ENCODE data around the gene TTC19.
"Not testable (repeated sequence)": the region's sequence is repeated elsewhere in the genome, so short reads cannot be mapped to it uniquely, and the experiment has no call there.

The TTC19 gene

DNA sequence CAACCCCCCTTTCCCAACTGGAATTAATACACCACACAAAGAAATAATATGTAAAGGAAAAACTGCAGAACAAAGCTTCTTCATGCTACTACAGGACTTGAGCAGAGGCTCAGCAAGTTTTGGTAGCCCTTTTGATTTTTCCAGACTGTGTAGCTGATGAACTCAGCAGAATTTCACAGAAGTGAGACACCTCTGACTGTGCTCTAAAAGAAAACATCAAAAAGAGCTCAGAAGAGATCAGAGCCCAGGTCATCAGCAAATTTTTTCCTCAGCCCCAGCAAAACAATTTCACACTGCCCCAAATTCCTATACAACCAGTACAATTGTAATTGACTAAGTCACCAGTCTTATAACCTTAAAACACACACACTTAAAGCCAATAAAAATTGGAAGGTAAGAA, 38.0 kb downstream of the TTC19 start:
- Histone ChIP-seq H3K4me3 (ENCODE audit: low read depth in 1 of 2, low read length in 2 of 2) (no peak overlapping the region), H3K9me3 (ENCODE audit: control insufficient read depth in 1 of 2, low read length in 2 of 2) (no peaks in the 10 kb centered on the region), H3K27me3 (ENCODE audit: low read depth, low read length) (no peaks in the 10 kb centered on the region), H3K4me1 (ENCODE audit: control insufficient read depth in 1 of 2, insufficient read depth in 2 of 2, low read length in 2 of 2) (no peaks in the 10 kb centered on the region), H3K36me3 (ENCODE audit: control insufficient read depth in 1 of 2, insufficient read depth in 2 of 2, low read length in 2 of 2) (peaks cover 54 to 76% of the 10 kb centered on the region in 2 donors), H3K27ac (ENCODE audit: low read length) (no peak overlapping the region)

GRCh38 chr17:16040710-16041251, 41.2 kb downstream of the TTC19 start:
- peaks cover 49 to 58% of the 10 kb centered on the region in 2 donors for H3K36me3 ChIP-seq (ENCODE audit: control insufficient read depth in 1 of 2, insufficient read depth in 2 of 2, low read length in 2 of 2)
- H3K4me3 ChIP-seq (ENCODE audit: low read depth in 1 of 2, low read length in 2 of 2): no peak overlapping the region
- no peaks in the 10 kb centered on the region for H3K4me1 ChIP-seq (ENCODE audit: control insufficient read depth in 1 of 2, insufficient read depth in 2 of 2, low read length in 2 of 2)
- no peaks in the 10 kb centered on the region for H3K27me3 ChIP-seq (ENCODE audit: low read depth, low read length)
- no peak overlapping the region for H3K27ac ChIP-seq (ENCODE audit: low read length)
- H3K9me3 ChIP-seq (ENCODE audit: control insufficient read depth in 1 of 2, low read length in 2 of 2): no peaks in the 10 kb centered on the region

- Histone ChIP-seq H3K4me3 (ENCODE audit: low read depth in 1 of 2, low read length in 2 of 2) (no peak overlapping the region), H3K4me1 (ENCODE audit: control insufficient read depth in 1 of 2, insufficient read depth in 2 of 2, low read length in 2 of 2) (no peaks in the 10 kb centered on the region), H3K27me3 (ENCODE audit: low read depth, low read length) (no peaks in the 10 kb centered on the region), H3K36me3 (ENCODE audit: control insufficient read depth in 1 of 2, insufficient read depth in 2 of 2, low read length in 2 of 2) (peaks cover 42 to 59% of the 10 kb centered on the region in 2 donors), H3K9me3 (ENCODE audit: control insufficient read depth in 1 of 2, low read length in 2 of 2) (no peaks in the 10 kb centered on the region), H3K27ac (ENCODE audit: low read length) (no peak overlapping the region)
Observed at GRCh38 chr17:16044487-16044886, 44.9 kb downstream of the TTC19 start.

GRCh38 chr17:16046966-16047365, 47.3 kb downstream of the TTC19 start:
- Histone ChIP-seq H3K4me3 (ENCODE audit: low read depth in 1 of 2, low read length in 2 of 2) (no peak overlapping the region), H3K4me1 (ENCODE audit: control insufficient read depth in 1 of 2, insufficient read depth in 2 of 2, low read length in 2 of 2) (no peaks in the 10 kb centered on the region), H3K27me3 (ENCODE audit: low read depth, low read length) (no peaks in the 10 kb centered on the region), H3K9me3 (ENCODE audit: control insufficient read depth in 1 of 2, low read length in 2 of 2) (no peaks in the 10 kb centered on the region), H3K27ac (ENCODE audit: low read length) (no peak overlapping the region), H3K36me3 (ENCODE audit: control insufficient read depth in 1 of 2, insufficient read depth in 2 of 2, low read length in 2 of 2) (peaks cover 40 to 58% of the 10 kb centered on the region in 2 donors)

GRCh38 chr17:16048811-16049449, 49.3 kb downstream of the TTC19 start:
- no peaks in the 10 kb centered on the region for H3K27me3 ChIP-seq (ENCODE audit: low read depth, low read length)
- H3K36me3 ChIP-seq (ENCODE audit: control insufficient read depth in 1 of 2, insufficient read depth in 2 of 2, low read length in 2 of 2): peaks cover 29 to 61% of the 10 kb centered on the region in 2 donors
- no peak overlapping the region for H3K27ac ChIP-seq (ENCODE audit: low read length)
- no peaks in the 10 kb centered on the region for H3K4me1 ChIP-seq (ENCODE audit: control insufficient read depth in 1 of 2, insufficient read depth in 2 of 2, low read length in 2 of 2)
- no peak overlapping the region for H3K4me3 ChIP-seq (ENCODE audit: low read depth in 1 of 2, low read length in 2 of 2)
- no peaks in the 10 kb centered on the region for H3K9me3 ChIP-seq (ENCODE audit: control insufficient read depth in 1 of 2, low read length in 2 of 2)

DNA sequence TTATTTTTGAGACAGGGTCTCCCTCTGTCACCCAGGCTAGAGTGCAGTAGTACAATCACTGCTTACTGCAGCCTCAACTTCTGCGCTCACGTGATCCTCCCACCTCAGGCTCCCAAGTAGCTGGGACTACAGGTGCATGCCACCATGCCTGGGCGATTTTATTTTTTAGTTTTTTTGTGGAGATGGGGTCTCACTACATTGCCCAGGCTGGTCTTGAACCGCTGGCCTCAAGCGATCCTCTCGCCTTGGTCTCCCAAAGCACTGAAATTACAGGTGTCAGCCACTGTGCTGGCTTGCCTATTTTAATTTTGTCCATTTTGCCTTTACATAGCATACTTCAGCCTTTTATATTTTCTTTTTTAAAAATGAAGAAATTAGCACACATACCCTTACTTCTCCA, 51.2 kb downstream of the TTC19 start:
- no peaks in the 10 kb centered on the region for H3K27me3 ChIP-seq (ENCODE audit: low read depth, low read length)
- H3K36me3 ChIP-seq (ENCODE audit: control insufficient read depth in 1 of 2, insufficient read depth in 2 of 2, low read length in 2 of 2): peaks cover 24 to 64% of the 10 kb centered on the region in 2 donors
- no peak overlapping the region for H3K4me3 ChIP-seq (ENCODE audit: low read depth in 1 of 2, low read length in 2 of 2)
- H3K9me3 ChIP-seq (ENCODE audit: control insufficient read depth in 1 of 2, low read length in 2 of 2): no peaks in the 10 kb centered on the region
- H3K27ac ChIP-seq (ENCODE audit: low read length): no peak overlapping the region
- H3K4me1 ChIP-seq (ENCODE audit: control insufficient read depth in 1 of 2, insufficient read depth in 2 of 2, low read length in 2 of 2): no peaks in the 10 kb centered on the region

DNA sequence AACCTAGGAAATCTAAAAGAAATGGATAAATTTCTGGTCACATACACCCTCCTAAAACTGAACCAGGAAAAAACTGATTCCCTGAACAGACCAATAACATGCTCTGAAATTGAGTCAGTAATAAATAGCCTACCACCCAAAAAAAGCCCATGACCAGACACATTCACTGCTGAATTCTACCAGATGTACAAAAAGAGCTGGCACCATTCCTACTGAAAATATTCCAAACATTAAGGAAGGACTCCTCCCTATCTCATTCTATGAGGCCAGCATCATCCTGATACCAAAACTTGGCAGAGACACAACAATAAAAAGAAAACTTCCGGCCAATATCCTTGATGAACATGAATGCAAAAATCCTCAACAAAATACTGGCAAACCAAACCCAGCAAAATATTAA, 52.9 kb downstream of the TTC19 start:
- peaks cover 20 to 66% of the 10 kb centered on the region in 2 donors for H3K36me3 ChIP-seq (ENCODE audit: control insufficient read depth in 1 of 2, insufficient read depth in 2 of 2, low read length in 2 of 2)
- no peaks in the 10 kb centered on the region for H3K27me3 ChIP-seq (ENCODE audit: low read depth, low read length)
- no peak overlapping the region for H3K27ac ChIP-seq (ENCODE audit: low read length)
- H3K4me1 ChIP-seq (ENCODE audit: control insufficient read depth in 1 of 2, insufficient read depth in 2 of 2, low read length in 2 of 2): no peaks in the 10 kb centered on the region
- no peak overlapping the region for H3K4me3 ChIP-seq (ENCODE audit: low read depth in 1 of 2, low read length in 2 of 2)
- no peaks in the 10 kb centered on the region for H3K9me3 ChIP-seq (ENCODE audit: control insufficient read depth in 1 of 2, low read length in 2 of 2)

DNA sequence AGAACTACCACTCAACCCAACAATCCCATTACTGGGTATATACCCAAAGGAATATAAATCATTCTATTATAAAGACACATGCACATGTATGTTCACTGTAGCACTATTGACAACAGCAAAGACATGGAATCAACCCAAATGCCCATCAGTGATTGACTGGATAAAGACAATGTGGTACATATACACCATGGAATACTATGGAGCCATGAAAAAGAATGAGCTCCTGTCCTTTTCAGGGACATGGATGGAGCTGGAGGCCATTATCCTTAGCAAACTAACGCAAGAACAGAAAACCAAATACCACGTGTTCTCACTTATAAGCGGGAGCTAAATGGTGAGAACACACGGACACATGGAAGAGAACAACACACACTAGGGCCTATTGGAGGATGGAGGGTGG, 55.5 kb downstream of the TTC19 start:
- H3K36me3 ChIP-seq (ENCODE audit: control insufficient read depth in 1 of 2, insufficient read depth in 2 of 2, low read length in 2 of 2): peaks cover 19 to 55% of the 10 kb centered on the region in 2 donors
- not testable (repeated sequence) for H3K9me3 ChIP-seq (ENCODE audit: control insufficient read depth in 1 of 2, low read length in 2 of 2); H3K27me3 ChIP-seq (ENCODE audit: low read depth, low read length); H3K4me1 ChIP-seq (ENCODE audit: control insufficient read depth in 1 of 2, insufficient read depth in 2 of 2, low read length in 2 of 2); H3K27ac ChIP-seq (ENCODE audit: low read length); H3K4me3 ChIP-seq (ENCODE audit: low read depth in 1 of 2, low read length in 2 of 2)

DNA sequence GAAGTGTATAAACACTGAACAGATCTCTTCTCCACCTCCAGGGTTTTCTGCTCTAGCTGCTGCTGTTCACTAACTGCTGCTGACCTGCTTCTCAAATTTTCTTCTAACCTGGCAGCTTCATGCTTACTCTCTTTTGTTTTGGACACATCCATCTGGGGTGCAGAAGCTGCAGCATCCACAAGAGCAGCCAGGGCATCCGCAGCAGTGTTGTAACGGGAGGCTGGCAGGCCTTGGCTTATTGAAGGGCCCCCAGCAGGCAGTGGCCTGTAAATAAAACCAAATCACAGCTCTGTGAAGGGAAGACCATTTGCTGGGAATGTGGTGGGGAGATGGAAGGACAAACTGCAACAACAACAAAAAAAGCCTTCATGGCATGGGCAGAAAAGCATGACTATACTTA, 62.0 kb downstream of the TTC19 start:
- Histone ChIP-seq H3K4me3 (ENCODE audit: low read depth in 1 of 2, low read length in 2 of 2) (no peak overlapping the region), H3K27me3 (ENCODE audit: low read depth, low read length) (no peaks in the 10 kb centered on the region), H3K27ac (ENCODE audit: low read length) (no peak overlapping the region), H3K4me1 (ENCODE audit: control insufficient read depth in 1 of 2, insufficient read depth in 2 of 2, low read length in 2 of 2) (peaks cover 0 to under 1% of the 10 kb centered on the region in 2 donors), H3K9me3 (ENCODE audit: control insufficient read depth in 1 of 2, low read length in 2 of 2) (no peaks in the 10 kb centered on the region), H3K36me3 (ENCODE audit: control insufficient read depth in 1 of 2, insufficient read depth in 2 of 2, low read length in 2 of 2) (peaks cover 63% of the 10 kb centered on the region in 2 donors)

- Histone ChIP-seq H3K36me3 (ENCODE audit: control insufficient read depth in 1 of 2, insufficient read depth in 2 of 2, low read length in 2 of 2) (peaks cover 69 to 78% of the 10 kb centered on the region in 2 donors), H3K4me3 (ENCODE audit: low read depth in 1 of 2, low read length in 2 of 2) (no peak overlapping the region)
Observed at GRCh38 chr17:16066125-16066524, 66.5 kb downstream of the TTC19 start.

GRCh38 chr17:16068323-16068722, 68.7 kb downstream of the TTC19 start:
- Histone ChIP-seq H3K4me1 (ENCODE audit: control insufficient read depth in 1 of 2, insufficient read depth in 2 of 2, low read length in 2 of 2) (peaks cover 0 to 17% of the 10 kb centered on the region in 2 donors), H3K36me3 (ENCODE audit: control insufficient read depth in 1 of 2, insufficient read depth in 2 of 2, low read length in 2 of 2) (peaks cover 62 to 64% of the 10 kb centered on the region in 2 donors), H3K4me3 (ENCODE audit: low read depth in 1 of 2, low read length in 2 of 2) (no peak overlapping the region), H3K27me3 (ENCODE audit: low read depth, low read length) (no peaks in the 10 kb centered on the region), H3K27ac (ENCODE audit: low read length) (no peak overlapping the region), H3K9me3 (ENCODE audit: control insufficient read depth in 1 of 2, low read length in 2 of 2) (no peaks in the 10 kb centered on the region)

More at GRCh38 chr17:16066125-16066524, 66.5 kb downstream of the TTC19 start:
- no peaks in the 10 kb centered on the region for H3K9me3 ChIP-seq (ENCODE audit: control insufficient read depth in 1 of 2, low read length in 2 of 2)
- no peak overlapping the region for H3K27ac ChIP-seq (ENCODE audit: low read length)
- H3K27me3 ChIP-seq (ENCODE audit: low read depth, low read length): no peaks in the 10 kb centered on the region
- H3K4me1 ChIP-seq (ENCODE audit: control insufficient read depth in 1 of 2, insufficient read depth in 2 of 2, low read length in 2 of 2): peaks cover 0 to 17% of the 10 kb centered on the region in 2 donors

DNA sequence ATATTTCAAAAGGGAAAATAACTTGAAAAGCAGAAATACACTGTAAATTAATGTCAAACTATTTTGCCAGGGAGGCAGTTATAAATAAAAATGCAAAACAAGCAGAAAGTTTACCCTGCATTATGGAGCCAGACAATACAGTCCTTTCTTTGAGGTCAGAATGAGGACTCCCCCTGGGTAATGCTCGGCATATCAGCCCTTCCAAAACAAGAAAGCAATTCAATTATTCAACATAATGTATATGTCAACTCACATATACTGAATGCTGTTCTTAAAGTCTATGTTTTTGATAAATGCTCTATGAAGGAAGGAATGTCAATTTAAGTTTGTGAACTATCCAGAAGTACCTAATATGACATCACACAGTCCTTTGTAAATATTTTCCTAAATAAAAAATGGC, 72.4 kb downstream of the TTC19 start:
- Histone ChIP-seq H3K4me3 (ENCODE audit: low read depth in 1 of 2, low read length in 2 of 2) (no peak overlapping the region), H3K36me3 (ENCODE audit: control insufficient read depth in 1 of 2, insufficient read depth in 2 of 2, low read length in 2 of 2) (peaks cover 53 to 57% of the 10 kb centered on the region in 2 donors), H3K4me1 (ENCODE audit: control insufficient read depth in 1 of 2, insufficient read depth in 2 of 2, low read length in 2 of 2) (peaks cover 0 to 12% of the 10 kb centered on the region in 2 donors), H3K27me3 (ENCODE audit: low read depth, low read length) (no peaks in the 10 kb centered on the region), H3K9me3 (ENCODE audit: control insufficient read depth in 1 of 2, low read length in 2 of 2) (no peaks in the 10 kb centered on the region), H3K27ac (ENCODE audit: low read length) (no peak overlapping the region)
